ENCODE data around the gene INTU.

The INTU gene

DNA sequence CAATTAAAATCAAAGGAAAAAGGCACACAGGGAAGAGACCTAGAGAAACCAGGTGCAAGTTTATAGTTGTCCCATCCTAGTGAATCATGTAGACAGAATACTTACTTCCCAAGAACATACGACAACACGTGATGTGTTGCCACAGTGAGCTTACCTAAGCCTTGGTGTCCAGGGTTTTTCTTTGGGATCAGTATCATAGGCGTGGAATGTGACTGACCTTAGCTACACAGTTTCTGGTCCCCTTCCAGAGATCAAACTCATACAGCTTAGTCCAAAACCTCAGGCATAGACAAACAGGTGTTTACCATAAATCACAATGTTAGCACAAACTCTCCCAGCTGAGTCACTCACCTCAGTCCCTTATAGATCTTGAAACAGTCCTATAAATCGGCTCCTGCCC lies 115.1 kb downstream of the INTU start:
- no peak for DNase-seq (ENCODE audit: low spot score)

DNA sequence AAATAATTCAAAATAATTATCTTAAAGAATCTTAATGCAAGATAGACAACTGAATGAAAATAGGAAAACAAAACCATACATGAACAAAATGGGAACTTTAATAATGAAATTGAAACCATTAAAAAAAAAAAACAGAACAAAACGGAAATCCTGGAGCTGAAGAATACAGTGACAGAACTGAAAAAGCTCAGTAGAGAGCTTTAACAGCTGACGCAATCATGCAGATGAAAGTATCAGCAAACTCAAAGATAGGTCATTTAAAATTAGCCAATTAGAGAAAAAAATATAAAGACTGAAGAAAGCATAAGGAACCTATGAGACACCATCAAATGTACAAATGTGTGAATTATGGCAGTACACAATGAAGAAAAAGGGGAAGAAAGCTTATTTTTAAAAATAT lies 116.2 kb downstream of the INTU start:
- no peak for DNase-seq (ENCODE audit: low spot score)

DNA sequence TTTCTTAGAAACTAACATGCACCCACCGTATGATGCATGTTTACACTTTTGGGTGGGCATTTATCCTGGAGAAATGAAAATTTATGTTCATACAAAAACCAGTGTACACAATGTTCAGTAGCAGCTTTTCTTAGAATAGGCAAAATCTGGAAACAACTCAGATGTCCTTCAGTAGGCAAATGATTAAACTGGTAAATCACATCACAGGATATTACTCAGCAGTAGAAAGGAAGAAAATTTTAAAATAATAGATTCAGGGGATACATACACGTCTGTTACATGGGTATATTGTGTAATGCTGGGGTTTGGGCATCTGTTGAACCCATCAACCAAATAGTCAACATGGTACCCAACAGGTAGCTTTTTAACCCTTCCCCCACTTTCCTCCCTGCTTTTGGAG lies 124.1 kb downstream of the INTU start:
- no peak for DNase-seq (ENCODE audit: low spot score)

DNA sequence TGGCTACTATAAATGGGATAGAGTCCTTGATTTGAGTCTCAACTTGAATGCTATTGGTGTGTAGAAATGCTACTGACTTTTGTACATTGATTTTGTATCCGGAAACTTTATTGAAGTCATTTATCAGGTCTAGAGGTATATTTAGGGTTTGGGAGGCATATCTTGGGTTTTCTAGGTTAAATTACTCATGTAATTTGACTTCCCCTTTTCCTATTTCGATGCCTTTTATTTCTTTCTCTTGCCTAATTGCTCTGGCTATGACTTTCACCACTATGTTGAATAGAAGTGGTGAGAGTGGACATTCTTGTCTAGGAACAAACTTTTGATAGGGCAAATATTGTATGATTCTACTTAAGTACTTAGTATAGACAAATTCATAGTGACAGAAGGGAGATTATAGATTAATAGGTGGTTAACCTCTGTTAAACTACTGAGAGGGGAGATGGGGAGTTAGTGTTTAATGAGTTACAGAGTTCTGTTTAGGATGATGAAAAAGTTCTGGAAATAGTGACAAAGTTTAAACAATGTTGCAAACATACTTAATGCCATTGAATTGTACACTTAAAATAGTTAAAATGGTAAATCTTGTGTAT lies 126.6 kb downstream of the INTU start:
- no peak for DNase-seq (ENCODE audit: low spot score)

DNA sequence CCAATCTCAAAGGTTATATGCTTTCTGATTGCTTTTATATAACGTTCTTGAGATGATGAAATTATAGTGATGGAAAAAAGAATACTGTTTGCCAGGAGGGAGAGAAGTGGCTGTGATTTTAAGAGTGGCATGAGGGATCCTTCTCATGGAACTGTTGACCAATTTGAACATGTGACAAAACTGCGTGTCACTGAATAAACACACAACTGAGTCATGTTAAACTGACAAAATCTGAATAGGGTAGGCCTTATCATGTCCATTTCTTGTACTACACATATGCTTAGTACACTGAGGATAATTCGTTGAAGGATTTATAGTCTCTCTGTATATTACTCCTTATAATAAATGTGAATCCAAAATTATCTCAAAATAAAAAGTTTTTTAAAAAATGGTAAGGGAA lies 127.1 kb downstream of the INTU start:
- DNase-seq (ENCODE audit: low spot score), result no peak

DNA sequence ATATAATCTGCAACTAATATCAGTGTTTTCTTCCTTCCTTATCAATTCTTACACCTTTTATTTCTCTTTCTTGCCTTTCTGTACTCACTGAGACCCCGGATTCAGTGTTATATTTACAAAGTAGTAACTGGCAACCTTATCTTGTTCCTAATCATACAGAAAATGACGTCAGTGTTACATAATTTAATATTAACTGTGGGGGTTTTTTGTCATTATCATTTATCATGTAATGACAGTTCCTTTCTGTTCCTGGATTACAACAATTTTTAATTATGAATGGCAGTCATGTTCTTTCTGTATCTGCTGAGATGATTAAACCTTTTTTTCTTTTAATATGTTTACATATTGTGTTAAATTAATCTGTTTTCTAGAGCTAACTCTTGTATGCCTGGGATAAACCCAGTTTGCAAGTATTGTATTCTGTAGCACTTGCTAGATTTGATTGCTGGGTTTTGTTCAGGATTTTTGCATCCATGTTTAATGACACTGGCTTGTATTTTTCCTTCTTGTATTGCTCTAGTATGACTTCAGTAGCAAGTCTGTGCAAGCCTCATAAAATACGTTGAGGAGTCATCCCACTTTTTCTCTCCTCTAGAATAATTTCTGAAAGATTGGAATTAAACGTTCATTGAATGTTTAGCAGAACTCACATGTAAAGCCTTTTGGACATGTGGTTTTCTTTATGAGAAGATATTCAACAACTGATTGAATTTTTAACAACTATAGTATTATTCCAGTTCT lies 138.9 kb downstream of the INTU start:
- no peak for DNase-seq (ENCODE audit: low spot score)

DNA sequence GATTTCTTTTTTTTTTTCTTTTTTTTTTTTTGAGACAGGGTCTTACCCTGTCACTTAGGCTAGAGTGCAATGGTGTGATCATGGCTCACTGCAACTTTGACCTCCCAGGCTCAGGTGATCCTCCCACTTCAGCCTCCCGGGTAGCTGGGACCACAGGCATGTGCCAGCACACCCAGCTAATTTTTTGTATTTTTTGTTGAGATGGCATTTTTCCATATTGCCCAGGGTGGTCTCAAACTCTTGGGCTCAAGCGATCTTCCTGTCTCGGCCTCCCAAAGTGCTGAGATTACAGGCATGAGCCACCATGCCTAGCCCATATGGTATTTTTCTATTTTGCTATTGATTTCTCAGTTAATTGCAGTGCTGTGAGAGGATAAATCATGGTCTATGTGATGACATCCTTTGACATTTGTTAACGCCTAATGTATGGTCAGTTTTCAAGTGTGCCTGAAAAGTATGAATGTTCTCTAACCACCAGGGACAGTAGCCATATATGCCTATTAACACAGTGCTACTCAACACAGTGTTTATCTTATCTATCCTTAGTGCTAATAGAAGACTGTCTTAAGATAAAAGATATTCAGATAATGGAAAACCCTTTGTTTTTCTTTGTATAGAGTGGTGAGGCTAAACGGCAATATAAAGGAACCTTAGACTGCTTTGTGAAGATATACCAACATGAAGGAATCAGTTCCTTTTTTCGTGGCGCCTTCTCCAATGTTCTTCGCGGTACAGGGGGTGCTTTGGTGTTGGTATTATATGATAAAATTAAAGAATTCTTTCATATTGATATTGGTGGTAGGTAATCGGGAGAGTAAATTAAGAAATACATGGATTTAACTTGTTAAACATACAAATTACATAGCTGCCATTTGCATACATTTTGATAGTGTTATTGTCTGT lies 140.3 kb downstream of the INTU start:
- DNase-seq (ENCODE audit: low spot score), result no peak

DNA sequence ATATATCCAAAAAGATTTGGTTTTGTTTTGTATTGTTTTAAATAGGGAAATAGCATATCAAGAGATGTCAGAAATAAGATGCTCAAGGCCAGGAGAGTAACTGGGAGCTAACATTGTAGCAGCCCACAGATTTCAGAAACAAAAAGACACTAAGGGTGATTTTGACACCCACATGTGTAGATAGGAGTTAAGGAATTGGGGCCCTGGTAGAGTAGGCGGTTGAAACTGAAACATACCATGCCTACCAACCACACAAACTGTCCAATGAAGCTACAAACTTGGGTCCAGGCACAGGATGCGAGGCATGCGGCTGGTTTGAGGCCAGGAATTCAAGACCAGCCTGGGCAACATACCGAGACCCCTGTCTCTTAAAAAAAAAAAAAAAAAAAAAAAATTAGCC lies 143.1 kb downstream of the INTU start:
- DNase-seq (ENCODE audit: low spot score), result no peak
